Fibroblast of the aortic adventitia (primary cell): ENCODE measurements around the gene CTDP1. TPM values are rescaled to one million over a fixed set of nuclear protein-coding genes. Genes with fewer than 3 reads are reported as not detected.
"Not testable (repeated sequence)": the region's sequence is repeated elsewhere in the genome, so short reads cannot be mapped to it uniquely, and the experiment has no call there.

Source experiments
- DNase-seq: peaks from one replicate; pipeline ENCODE4 v3.0.0-alpha.2; 2010; ENCODE audit warnings: low read depth
- H3K4me3 ChIP-seq: 2 replicates; pipeline ENCODE4 v1.5.1; 2011; ENCODE audit warnings: low read depth, mild to moderate bottlenecking, control low read depth, low read length, moderate library complexity
- total RNA-seq: library from RNA; depleted of rRNA; stranded (reverse); fragments of >200 nt; gene quantifications from 2 replicates; pipeline ENCODE4 v1.2.3, GENCODE V29; 2012; ENCODE audit warnings: low replicate concordance
- TF ChIP-seq, protein P1 (sequence below): IDR thresholded peaks from 2 replicates; pipeline ENCODE4 v1.5.1; 2011; ENCODE audit warnings: mild to moderate bottlenecking, low read length, control low read depth, inconsistent platforms; ENCODE audit not compliant: insufficient read depth

CTDP1 gene
- total RNA-seq, 1 donor = 14.1 TPM

DNA sequence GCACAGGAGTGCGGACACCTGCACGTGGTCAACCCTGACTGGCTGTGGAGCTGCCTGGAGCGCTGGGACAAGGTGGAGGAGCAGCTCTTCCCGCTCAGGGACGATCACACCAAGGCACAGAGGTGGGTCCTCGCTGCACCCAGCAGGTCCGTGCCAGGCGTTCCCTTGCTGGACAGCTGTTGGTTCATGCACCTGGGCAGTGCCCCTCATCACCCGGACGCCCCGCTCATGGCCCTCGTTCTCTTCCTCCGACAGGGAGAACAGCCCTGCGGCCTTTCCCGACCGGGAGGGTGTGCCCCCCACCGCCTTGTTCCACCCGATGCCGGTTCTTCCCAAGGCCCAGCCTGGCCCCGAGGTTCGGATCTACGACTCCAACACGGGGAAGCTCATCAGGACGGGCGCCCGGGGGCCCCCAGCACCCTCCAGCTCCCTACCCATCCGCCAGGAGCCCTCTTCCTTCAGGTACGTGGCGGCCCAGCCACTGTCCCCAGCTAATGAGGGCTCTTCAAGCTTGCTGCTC is 38.0 kb downstream of the CTDP1 start:
- DNase-seq = no peak
- TF ChIP-seq, protein P1, sequence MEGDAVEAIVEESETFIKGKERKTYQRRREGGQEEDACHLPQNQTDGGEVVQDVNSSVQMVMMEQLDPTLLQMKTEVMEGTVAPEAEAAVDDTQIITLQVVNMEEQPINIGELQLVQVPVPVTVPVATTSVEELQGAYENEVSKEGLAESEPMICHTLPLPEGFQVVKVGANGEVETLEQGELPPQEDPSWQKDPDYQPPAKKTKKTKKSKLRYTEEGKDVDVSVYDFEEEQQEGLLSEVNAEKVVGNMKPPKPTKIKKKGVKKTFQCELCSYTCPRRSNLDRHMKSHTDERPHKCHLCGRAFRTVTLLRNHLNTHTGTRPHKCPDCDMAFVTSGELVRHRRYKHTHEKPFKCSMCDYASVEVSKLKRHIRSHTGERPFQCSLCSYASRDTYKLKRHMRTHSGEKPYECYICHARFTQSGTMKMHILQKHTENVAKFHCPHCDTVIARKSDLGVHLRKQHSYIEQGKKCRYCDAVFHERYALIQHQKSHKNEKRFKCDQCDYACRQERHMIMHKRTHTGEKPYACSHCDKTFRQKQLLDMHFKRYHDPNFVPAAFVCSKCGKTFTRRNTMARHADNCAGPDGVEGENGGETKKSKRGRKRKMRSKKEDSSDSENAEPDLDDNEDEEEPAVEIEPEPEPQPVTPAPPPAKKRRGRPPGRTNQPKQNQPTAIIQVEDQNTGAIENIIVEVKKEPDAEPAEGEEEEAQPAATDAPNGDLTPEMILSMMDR = no peak
- H3K4me3 ChIP-seq = no peak overlapping the region

DNA sequence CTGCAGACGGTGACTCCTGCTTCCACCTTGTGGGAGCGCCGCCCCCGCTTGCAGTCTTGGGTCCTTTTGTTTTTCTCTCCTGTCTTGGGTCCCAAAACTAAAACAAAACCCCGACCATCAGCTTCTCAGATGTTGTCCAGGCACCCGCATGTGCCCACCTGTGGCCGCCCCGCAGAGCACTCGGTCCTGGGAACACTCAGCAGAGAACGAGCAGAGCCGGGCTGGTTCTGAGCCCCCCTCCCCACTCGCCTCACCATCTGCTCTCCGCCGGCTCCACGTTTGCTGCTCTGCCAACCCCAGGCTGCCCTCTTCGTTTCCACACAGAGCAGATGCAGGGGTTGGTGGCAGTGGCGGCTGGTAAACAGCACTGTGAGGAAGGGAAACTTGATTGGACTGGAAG is 38.5 kb downstream of the CTDP1 start:
- H3K4me3 ChIP-seq = no peak overlapping the region
- no peak for DNase-seq
- TF ChIP-seq, protein P1 = no peak

DNA sequence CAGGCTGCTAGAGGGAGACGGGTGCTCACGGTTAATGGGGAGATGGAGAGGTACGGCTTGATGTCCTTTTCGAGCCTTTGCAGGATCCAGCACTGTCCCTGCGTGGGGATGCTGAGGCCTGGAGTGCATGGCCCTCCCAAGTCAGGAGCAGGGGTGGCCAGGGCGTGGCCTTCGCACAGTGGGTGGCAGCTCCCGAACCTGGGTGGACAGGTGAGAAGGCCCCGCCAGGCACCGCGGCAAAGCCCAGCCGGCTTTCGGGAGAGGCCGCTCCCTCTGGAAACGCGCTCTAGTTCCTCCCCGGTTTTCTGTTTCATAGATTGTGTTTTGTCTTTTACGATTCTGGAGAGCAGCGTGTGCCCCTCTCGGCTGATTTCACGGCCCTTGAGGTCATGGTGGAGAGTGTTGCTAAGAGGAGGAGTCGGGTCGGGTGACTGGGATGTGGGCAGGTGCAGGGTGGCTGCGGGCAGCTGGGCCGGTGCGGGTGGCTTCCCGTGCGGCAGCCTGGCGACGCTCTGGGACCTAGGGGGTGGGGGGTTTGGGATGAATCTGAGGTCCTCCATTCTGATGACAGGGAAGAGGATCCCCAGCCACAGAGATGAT is 39.4 kb downstream of the CTDP1 start:
- no peak overlapping the region for H3K4me3 ChIP-seq
- TF ChIP-seq, protein P1 = no peak
- DNase-seq = no peak

DNA sequence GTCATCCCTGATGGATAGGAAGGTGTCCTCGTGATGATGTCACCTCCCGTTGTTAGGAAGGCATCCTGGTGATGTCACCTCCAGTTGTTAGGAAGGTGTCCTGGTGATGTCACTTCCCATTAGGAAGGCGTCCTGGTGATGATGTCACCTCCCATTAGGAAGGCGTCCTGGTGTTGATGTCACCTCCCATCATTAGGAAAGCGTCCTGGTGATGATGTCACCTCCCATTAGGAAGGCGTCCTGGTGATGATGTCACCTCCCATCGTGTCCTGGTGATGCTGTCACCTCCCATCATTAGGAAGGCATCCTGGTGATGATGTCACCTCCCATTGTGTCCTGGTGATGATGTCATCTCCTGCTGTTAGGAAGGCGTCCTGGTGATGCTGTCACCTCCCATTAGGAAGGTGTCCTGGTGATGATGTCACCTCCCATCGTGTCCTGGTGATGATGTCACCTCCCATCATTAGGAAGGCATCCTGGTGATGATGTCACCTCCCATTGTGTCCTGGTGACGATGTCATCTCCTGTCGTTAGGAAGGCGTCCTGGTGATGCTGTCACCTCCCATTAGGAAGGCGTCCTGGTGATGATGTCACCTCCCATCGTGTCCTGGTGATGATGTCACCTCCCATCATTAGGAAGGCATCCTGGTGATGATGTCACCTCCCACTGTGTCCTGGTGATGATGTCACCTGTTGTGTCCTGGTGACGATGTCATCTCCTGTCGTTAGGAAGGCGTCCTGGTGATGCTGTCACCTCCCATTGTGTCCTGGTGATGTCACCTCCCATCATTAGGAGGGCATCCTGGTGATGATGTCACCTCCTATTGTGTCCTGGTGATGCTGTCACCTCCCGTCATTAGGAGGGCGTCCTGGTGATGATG is 40.1 kb downstream of the CTDP1 start:
- not testable (repeated sequence) for H3K4me3 ChIP-seq, DNase-seq

DNA sequence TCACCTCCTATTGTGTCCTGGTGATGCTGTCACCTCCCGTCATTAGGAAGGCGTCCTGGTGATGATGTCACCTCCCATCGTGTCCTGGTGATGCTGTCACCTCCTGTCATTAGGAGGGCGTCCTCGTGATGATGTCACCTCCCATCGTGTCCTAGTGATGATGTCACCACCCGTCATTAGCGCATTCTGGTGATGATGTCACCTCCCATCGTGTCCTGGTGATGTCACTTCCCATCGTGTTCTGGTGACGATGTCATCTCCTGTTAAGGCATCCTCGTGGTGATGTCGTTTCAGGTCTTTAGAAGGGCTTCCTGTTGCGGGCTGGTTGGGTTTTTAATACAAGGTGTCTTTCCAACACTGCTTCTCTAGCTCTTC is 40.7 kb downstream of the CTDP1 start:
- no peak for DNase-seq
- TF ChIP-seq, protein P1 = no peak
- H3K4me3 ChIP-seq = no peak overlapping the region

DNA sequence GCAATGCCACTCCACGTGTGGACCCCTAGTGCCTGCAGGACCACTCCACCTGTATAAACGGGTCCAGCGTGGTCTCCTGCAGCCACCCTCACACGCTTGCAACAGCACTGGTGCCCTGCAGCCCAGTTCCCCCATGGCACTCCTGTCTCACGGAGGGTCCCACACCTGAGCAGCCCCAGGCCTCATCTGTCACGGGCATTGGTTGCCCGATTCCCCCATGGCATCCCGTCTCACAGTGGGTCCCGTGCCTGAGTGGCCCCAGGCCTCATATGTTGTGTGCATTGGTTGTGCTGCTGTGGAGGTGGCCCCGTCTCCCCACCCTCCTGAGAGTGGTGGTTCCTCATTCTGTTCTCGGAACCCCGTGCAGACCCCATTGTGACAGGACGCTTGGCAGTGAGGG is 43.4 kb downstream of the CTDP1 start:
- TF ChIP-seq, protein P1 = no peak
- DNase-seq = no peak
- no peak overlapping the region for H3K4me3 ChIP-seq

DNA sequence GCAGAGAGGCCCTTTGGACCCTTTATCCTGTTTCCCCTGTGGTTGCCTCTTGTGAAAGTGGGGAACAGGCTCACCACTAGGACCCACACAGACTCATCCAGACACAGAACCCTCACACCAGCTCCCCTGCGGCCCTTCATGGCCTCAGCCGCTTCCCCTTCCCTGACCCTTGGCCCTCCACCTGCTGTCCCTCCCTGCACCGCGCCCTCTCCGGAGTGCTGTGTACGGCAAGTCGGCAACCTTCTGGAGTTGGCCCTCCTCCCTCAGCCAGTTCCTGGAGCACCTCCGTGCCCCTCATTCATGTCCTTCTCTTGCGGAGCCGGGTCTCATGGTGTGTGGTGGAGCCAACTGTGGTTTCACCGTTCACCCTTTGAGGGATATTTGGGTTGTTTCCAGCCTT is 44.0 kb downstream of the CTDP1 start:
- TF ChIP-seq, protein P1 = no peak
- no peak for DNase-seq
- H3K4me3 ChIP-seq = no peak overlapping the region
